ENCODE results near the gene SLC13A3.

GRCh38 chr20:46625875-46626373 lies 25.3 kb downstream of the SLC13A3 start:
- TF ChIP-seq CTCF (conservative IDR thresholded peaks at IDR 0.05), result no peak
- TF ChIP-seq EZH2 (IDR thresholded peaks at IDR 0.05; ENCODE audit: low read depth), result no peak

All from PC-9 (cell line).